Fibroblast of lung (primary cell): ENCODE measurements around the gene MAP7. TPM values are rescaled to one million over a fixed set of nuclear protein-coding genes. Genes with fewer than 3 reads are reported as not detected.

Source experiments
- DNase-seq, 2 donors: peaks; one replicate each; pipeline versions ENCODE4 v3.0.0 to v3.0.0-alpha.2; 2010; ENCODE audit warnings: low read depth in 2 of 2
- H2AFZ ChIP-seq: 2 replicates; pipeline ENCODE4 v1.5.1; 2012; ENCODE audit warnings: low read length, control low read depth, inconsistent platforms
- H3K27ac ChIP-seq: 2 replicates; pipeline ENCODE4 v1.5.1; 2011; ENCODE audit warnings: low read length, control low read depth; ENCODE audit not compliant: insufficient read depth
- H3K27me3 ChIP-seq: 2 replicates; pipeline ENCODE4 v1.5.1; 2011; ENCODE audit warnings: mild to moderate bottlenecking, low read length; ENCODE audit not compliant: control insufficient read depth, insufficient read depth
- H3K36me3 ChIP-seq: 2 replicates; pipeline ENCODE4 v1.5.1; 2011; ENCODE audit warnings: low read length; ENCODE audit not compliant: control insufficient read depth, insufficient read depth
- H3K4me1 ChIP-seq: 2 replicates; pipeline ENCODE4 v1.5.1; 2011; ENCODE audit warnings: low read length; ENCODE audit not compliant: control insufficient read depth, insufficient read depth; ENCODE audit errors: extremely low read depth
- H3K4me2 ChIP-seq: 2 replicates; pipeline ENCODE4 v1.5.1; 2011; ENCODE audit warnings: low read length, control low read depth; ENCODE audit not compliant: insufficient read depth; ENCODE audit errors: extremely low read depth
- H3K4me3 ChIP-seq, 4 experiments: fragments of 200-600 bp in 1 of 4; sonication (generic) in 1 of 4; replicated peaks in 1 of 4; 2 replicates each; pipeline ENCODE4 v1.5.1; 2011 to 2016; ENCODE audit warnings: low read length in 4 of 4, low read depth in 3 of 4, mild to moderate bottlenecking in 3 of 4, control low read depth in 2 of 4, inconsistent platforms in 1 of 4, mixed read lengths in 1 of 4; ENCODE audit not compliant: insufficient read depth in 1 of 4; ENCODE audit errors: control extremely low read depth in 1 of 4
- H3K79me2 ChIP-seq: 2 replicates; pipeline ENCODE4 v1.5.1; 2012; ENCODE audit warnings: mild to moderate bottlenecking, low read length, inconsistent platforms; ENCODE audit not compliant: control insufficient read depth, insufficient read depth
- H3K9ac ChIP-seq: 2 replicates; pipeline ENCODE4 v1.5.1; 2011; ENCODE audit warnings: mild to moderate bottlenecking, low read length, control low read depth; ENCODE audit not compliant: insufficient read depth
- H3K9me3 ChIP-seq: 2 replicates; pipeline ENCODE4 v1.5.1; 2012; ENCODE audit warnings: low read depth, low read length; ENCODE audit not compliant: control insufficient read depth, insufficient read depth
- H4K20me1 ChIP-seq: 2 replicates; pipeline ENCODE4 v1.5.1; 2011; ENCODE audit warnings: low read length; ENCODE audit not compliant: control insufficient read depth, insufficient read depth; ENCODE audit errors: extremely low read depth
- EZH2 ChIP-seq: IDR thresholded peaks from 2 replicates; pipeline ENCODE4 v1.5.1; 2012; ENCODE audit warnings: low read length, control low read depth, mild to moderate bottlenecking; ENCODE audit errors: missing control alignments
- polyA plus RNA-seq, 2 donors: library from polyadenylated mRNA; depleted of rRNA in 1 of 2; stranded (reverse) in 1 of 2; unstranded in 1 of 2; fragments of >200 nt; gene quantifications; 2 replicates each; pipeline ENCODE4 v1.2.1, GENCODE V29; 2011 to 2012; ENCODE audit warnings: missing spikeins in 1 of 2
- total RNA-seq: library from RNA; depleted of rRNA; stranded (reverse); fragments of >200 nt; gene quantifications from 2 replicates; pipeline ENCODE4 v1.2.1, GENCODE V29; 2014
- TF ChIP-seq, protein P1 (sequence below), 2 donors: IDR thresholded peaks in 1 of 2; conservative IDR thresholded peaks in 1 of 2; 1 replicate in 1 of 2; 2 replicates in 1 of 2; pipeline ENCODE4 v1.5.1; 2011 to 2012; ENCODE audit warnings: low read length in 2 of 2, control low read depth in 1 of 2, inconsistent platforms in 1 of 2, low read depth in 1 of 2, mild to moderate bottlenecking in 1 of 2

MAP7 gene
- total and polyA plus RNA-seq, 2 donors (not counting 1 experiment from before 2014, with no cell fraction given) = 0.40 to 1.5 TPM

DNA sequence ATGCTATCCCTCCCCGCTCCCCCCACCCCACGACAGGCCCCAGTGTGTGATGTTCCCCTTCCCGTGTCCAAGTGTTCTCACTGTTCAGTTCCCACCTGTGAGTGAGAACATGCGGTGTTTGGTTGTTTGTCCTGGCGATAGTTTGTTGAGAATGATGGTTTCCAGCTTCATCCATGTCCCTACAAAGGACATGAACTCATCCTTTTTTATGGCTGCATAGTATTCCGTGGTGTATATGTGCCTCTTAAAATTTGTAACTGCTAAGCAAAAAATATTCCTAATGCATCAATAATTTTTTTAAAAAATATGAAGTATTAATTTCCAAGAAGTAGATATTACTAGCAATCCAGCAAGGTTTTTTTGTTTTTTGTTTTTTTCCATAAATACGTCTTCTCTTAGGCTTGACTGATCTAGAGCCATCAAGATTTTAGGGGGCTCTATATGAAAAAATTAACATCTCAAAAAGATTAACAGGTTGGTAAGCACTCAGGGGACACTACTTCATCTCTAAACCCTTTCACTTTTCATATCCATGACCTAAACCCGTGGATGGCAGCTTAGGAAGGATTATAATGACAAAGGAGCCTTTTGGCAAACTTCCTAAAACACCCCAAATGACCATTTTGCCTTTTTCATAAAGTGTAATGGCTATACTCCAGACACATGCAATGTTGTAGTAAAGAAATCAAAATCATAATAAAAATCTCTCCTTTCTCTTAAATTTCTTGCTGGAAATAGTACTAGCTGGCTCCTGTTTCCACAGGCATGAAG, 14.2 kb downstream of the MAP7 start:
- Histone ChIP-seq H4K20me1 (no peaks in the 10 kb centered on the region), H3K79me2 (no peaks in the 10 kb centered on the region), H3K9me3 (no peaks in the 10 kb centered on the region), H2AFZ (no peak overlapping the region), H3K4me2 (no peak overlapping the region), H3K27ac (no peak overlapping the region), H3K9ac (no peak overlapping the region), H3K4me1 (no peaks in the 10 kb centered on the region), H3K4me3 (no peak overlapping the region), H3K27me3 (no peaks in the 10 kb centered on the region), H3K36me3 (no peaks in the 10 kb centered on the region)
- TF ChIP-seq, protein P1, sequence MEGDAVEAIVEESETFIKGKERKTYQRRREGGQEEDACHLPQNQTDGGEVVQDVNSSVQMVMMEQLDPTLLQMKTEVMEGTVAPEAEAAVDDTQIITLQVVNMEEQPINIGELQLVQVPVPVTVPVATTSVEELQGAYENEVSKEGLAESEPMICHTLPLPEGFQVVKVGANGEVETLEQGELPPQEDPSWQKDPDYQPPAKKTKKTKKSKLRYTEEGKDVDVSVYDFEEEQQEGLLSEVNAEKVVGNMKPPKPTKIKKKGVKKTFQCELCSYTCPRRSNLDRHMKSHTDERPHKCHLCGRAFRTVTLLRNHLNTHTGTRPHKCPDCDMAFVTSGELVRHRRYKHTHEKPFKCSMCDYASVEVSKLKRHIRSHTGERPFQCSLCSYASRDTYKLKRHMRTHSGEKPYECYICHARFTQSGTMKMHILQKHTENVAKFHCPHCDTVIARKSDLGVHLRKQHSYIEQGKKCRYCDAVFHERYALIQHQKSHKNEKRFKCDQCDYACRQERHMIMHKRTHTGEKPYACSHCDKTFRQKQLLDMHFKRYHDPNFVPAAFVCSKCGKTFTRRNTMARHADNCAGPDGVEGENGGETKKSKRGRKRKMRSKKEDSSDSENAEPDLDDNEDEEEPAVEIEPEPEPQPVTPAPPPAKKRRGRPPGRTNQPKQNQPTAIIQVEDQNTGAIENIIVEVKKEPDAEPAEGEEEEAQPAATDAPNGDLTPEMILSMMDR (conservative IDR thresholded peaks at IDR 0.05 in 1 of 2, IDR thresholded peaks at IDR 0.05 in 1 of 2; ENCODE audit: low read depth in 1 of 2, low read length in 2 of 2) = no peak
- TF ChIP-seq EZH2 = no peak
- DNase-seq = no peak

DNA sequence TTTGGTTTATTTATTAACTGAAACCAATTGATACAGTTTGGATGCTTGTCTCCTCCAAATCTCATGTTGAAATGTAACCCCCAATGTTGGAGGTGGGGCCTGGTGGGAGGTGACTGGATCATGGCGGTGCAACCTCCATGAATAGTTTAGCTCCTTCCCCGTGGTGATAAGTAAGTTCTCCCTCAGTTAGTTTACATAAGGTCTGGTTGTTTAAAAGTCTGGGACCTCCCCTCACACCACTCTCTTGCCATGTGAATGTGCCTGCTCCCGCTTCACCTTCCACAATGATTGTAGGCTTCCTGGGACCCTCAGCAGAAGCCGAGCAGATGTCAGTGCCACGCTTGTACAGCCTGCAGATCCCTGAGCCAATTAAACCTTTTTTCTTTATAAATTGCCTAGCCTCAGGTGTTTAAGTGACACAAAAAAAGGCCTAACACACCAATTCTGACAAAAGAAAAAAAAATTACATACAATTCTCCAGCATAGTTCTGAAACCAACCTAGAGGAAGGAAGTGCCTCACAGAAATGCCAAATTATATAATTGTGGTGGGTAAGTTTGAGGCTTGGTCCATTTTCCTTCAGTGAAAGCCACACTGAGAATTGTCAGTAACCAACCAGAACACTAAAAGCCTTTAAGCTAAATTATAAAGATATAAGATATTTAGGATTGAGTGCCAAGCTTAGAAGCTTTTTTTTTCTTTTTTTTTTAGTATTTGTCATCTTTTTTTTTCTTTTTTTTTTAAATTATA, 15.0 kb downstream of the MAP7 start:
- Histone ChIP-seq H3K79me2 (no peaks in the 10 kb centered on the region), H3K27me3 (no peaks in the 10 kb centered on the region), H2AFZ (no peak overlapping the region), H3K4me3 (no peak overlapping the region), H3K4me2 (no peak overlapping the region), H3K9me3 (no peaks in the 10 kb centered on the region), H4K20me1 (no peaks in the 10 kb centered on the region), H3K9ac (no peak overlapping the region), H3K4me1 (no peaks in the 10 kb centered on the region), H3K36me3 (no peaks in the 10 kb centered on the region), H3K27ac (no peak overlapping the region)
- DNase-seq = no peak
- no peak for TF ChIP-seq EZH2
- TF ChIP-seq, protein P1 (conservative IDR thresholded peaks at IDR 0.05 in 1 of 2, IDR thresholded peaks at IDR 0.05 in 1 of 2; ENCODE audit: low read depth in 1 of 2, low read length in 2 of 2) = no peak

DNA sequence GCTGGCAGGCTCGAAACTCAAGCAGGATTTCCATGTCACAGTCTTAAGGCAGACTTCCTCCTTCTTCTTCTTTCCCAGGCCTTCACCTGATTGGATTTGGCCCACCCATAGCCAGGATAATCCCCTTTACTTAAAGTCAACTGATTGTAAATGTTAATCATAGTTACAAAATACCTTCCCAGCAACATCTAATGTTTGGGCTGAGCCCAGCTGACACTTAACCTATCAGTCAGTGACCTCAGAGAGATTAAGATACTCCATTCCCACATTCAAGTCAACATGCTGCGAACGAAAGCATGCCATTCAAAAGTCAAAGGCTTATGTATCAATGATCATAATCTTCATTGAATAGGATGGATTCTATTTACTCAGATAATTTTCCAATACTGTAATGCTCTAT, 16.0 kb downstream of the MAP7 start:
- H4K20me1 ChIP-seq = no peaks in the 10 kb centered on the region
- H3K79me2 ChIP-seq = no peaks in the 10 kb centered on the region
- no peaks in the 10 kb centered on the region for H3K4me1 ChIP-seq

More for the DNA sequence above, 16.0 kb downstream of the MAP7 start:
- no peaks in the 10 kb centered on the region for H3K27me3 ChIP-seq
- H3K36me3 ChIP-seq = no peaks in the 10 kb centered on the region
- no peak overlapping the region for H3K4me2 ChIP-seq
- H3K4me3 ChIP-seq = no peak overlapping the region
- no peaks in the 10 kb centered on the region for H3K9me3 ChIP-seq
- DNase-seq = no peak
- TF ChIP-seq, protein P1 (conservative IDR thresholded peaks at IDR 0.05 in 1 of 2, IDR thresholded peaks at IDR 0.05 in 1 of 2; ENCODE audit: low read depth in 1 of 2, low read length in 2 of 2) = no peak
- H2AFZ ChIP-seq = no peak overlapping the region
- H3K9ac ChIP-seq = no peak overlapping the region
- H3K27ac ChIP-seq = no peak overlapping the region
